HG03378 (cell line): ENCODE measurements around the gene LTC4S.

Source experiments
- ATAC-seq: cut with Tn5 transposase; IDR thresholded peaks from one replicate; pipeline ENCODE4 v1.9.1; 2021; ENCODE audit warnings: mild to moderate bottlenecking, moderate library complexity; ENCODE audit not compliant: unreplicated experiment

LTC4S gene

GRCh38 chr5:179805529-179806249 is 11.9 kb downstream of the LTC4S start:
- no peak for ATAC-seq

GRCh38 chr5:179806250-179807048 is 12.7 kb downstream of the LTC4S start, which contains the start of gene MGAT4B:
MGAT4B (minus strand) TSS chr5:179806866; CDS start chr5:179806583, 283 bp downstream.
- ATAC-seq, result peak; percentile 30

GRCh38 chr5:179812135-179812825 is 18.5 kb downstream of the LTC4S start:
- no peak for ATAC-seq

- ATAC-seq, result no peak
Measured at GRCh38 chr5:179812997-179813607, 19.3 kb downstream of the LTC4S start.

GRCh38 chr5:179814090-179814489 is 20.3 kb downstream of the LTC4S start:
- ATAC-seq, result no peak

GRCh38 chr5:179815491-179816249 is 21.9 kb downstream of the LTC4S start:
- no peak for ATAC-seq

- ATAC-seq, result no peak
Measured at GRCh38 chr5:179816401-179816795, 22.6 kb downstream of the LTC4S start.

- no peak for ATAC-seq
Measured at GRCh38 chr5:179816796-179817469, 23.1 kb downstream of the LTC4S start.

- ATAC-seq, result no peak
Measured at GRCh38 chr5:179817470-179817840, 23.7 kb downstream of the LTC4S start.

GRCh38 chr5:179817890-179818745 is 24.3 kb downstream of the LTC4S start:
- no peak for ATAC-seq

- peak; percentile 55 for ATAC-seq
Measured at GRCh38 chr5:179818746-179819295, 25.0 kb downstream of the LTC4S start.

GRCh38 chr5:179819296-179820126 is 25.7 kb downstream of the LTC4S start:
- peak; percentile 18 for ATAC-seq

GRCh38 chr5:179820127-179820482 is 26.3 kb downstream of the LTC4S start:
- ATAC-seq, result no peak

- ATAC-seq, result peak; percentile 26
Measured at GRCh38 chr5:179820483-179821297, 26.9 kb downstream of the LTC4S start, which contains the start of gene SQSTM1. SQSTM1 (plus strand) TSS chr5:179820905; CDS start chr5:179820937, 32 bp downstream.

- peak; percentile 31 for ATAC-seq
Measured at GRCh38 chr5:179821298-179822058, 27.7 kb downstream of the LTC4S start.

GRCh38 chr5:179822059-179822432 is 28.3 kb downstream of the LTC4S start:
- no peak for ATAC-seq
